Inflammatory macrophage (primary cell): ENCODE results near the gene EVI2A.
"Not testable (repeated sequence)": the region's sequence is repeated elsewhere in the genome, so short reads cannot be mapped to it uniquely, and the experiment has no call there.

ENCODE experiments used
- DNase-seq, 2 donors: peaks; one replicate each; pipeline ENCODE4 v3.0.0-alpha.2; 2020 to 2022

EVI2A gene

GRCh38 chr17:31311526-31311925, 9.9 kb downstream of the EVI2A start:
- DNase-seq = peak in 1 of 2 donors; percentile 36

DNA sequence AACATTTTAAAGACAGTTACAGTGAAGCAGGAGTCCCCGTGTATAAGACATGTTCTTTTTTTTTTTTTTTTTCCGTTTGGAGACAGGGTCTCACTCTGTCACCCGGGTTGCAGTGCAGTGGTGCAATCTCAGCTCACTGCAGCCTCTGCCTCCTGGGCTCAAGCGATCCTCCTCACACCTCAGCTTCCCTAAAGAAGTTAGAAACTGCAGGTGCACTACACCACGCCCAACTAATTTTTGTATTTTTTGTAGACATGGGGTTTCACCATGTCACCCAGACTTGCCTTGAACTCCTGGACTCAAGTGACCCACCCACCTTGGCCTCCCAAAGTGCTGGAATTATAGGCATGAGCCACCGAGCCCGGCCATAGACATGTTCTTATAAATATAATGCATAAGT, 10.5 kb downstream of the EVI2A start:
- peak; percentile 33 to 37 for DNase-seq

DNA sequence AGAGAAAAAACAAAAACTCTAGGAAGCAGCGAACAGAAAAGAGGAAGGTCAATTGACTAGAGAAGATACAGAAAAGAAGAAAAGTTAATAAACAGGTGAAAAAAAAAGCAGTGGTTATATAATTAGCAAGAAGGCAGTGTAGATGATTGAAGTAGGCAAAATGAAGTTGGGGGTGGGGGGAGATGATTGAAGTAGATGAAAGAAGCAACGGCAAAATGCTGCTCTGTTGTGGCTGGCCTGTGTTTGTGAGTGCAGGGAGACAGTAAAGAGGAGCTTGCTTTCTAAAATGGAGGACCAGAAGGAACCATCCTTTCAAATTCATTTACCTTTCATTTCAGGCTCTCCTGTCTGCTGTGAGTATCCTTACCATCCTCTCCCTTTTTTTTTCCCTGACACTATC, 11.2 kb downstream of the EVI2A start:
- peak; percentile 34 to 49 for DNase-seq

DNA sequence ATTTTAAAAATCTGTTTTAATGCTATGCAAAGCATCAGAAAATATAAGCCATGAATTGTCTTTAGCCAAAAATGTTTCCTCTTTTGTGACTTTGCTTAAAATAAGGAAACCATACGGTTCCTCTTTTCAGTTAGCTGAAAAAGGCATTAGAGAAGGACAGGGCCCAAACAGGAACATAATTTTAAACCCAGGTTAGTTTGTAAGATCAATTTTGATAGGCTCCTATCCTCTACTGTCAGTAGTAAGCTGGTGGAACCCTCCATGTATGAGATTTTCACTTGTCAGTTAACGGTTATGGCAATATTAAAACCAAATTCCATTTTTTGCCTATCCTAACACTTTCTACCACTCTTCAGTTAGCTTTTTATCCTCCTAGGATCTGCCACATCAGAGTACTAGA, 11.9 kb downstream of the EVI2A start:
- peak; percentile 75 to 96 for DNase-seq

DNA sequence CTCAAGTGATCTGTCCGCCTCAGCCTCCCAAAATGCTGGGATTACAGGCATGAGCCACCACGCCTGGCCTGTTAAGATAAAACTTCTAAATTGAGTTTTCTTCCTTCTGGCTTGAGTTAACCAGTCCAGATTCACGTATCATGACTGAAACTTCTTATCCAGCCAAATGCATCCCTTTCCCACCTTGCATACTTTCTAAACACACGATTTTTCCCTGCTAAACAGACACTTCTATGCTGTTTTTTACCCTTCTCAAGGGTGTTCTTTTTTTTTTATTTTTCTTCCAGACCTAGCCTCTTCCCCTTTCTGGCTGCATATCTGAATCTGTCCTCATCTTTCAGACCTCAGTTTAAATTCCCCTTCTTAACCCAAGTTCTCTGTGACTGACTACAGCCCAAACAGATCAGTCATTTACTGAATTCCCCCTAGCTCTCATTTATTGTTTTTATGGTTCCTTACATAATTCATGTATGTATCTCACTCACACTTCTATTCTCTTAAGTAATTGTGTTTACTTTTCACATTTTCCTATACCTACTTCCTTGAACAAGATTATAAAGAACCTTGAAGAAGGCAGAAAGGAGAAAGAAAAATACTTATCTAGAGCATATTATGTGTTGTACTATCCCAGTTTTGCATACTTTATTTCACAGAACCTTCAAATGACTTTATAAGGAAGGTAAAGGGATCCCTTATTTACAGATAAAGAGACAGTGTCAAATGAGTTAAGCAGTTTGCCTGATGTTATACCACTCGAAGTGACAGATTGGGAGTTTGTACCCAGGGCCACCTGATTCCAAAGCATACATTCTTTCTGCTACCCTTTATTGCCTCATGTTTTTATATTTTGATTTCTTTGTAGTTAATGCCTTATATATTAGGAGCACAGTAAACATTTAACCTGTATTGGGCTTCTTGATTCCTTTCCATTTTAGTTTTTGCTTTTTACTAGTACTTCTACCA, 12.8 kb downstream of the EVI2A start:
- DNase-seq = peak; percentile 65 to 81

GRCh38 chr17:31307640-31308039, 13.8 kb downstream of the EVI2A start:
- DNase-seq = no peak

- DNase-seq = no peak
Measured at GRCh38 chr17:31299624-31300023, 21.8 kb downstream of the EVI2A start.

DNA sequence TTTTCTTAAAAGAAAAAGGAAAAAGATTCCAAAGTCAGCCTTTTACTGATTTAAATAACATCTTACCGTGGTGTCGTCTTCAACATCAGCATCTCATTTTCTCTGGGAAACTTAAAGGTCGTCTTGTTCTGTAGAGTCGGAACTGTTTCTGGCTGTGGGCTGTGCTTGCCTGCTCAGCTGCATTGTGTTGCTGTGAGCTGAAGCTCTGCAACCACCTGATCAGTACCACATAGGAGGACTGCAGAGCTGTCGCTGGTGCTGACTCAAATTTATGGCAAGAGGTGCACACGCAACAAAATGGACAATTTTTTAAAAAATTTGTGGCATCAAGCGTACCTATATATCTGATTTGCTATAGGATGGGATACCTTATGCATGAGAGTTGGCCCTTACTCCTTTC, 24.3 kb downstream of the EVI2A start, which contains the start of gene OMG:
Gene OMG (minus strand): TSS at position 150 of the 400 bp plus-strand sequence. CDS start 908 bp downstream, outside the sequence.
- DNase-seq = no peak

- DNase-seq = no peak
Measured at GRCh38 chr17:31296142-31296541, 25.3 kb downstream of the EVI2A start.

DNA sequence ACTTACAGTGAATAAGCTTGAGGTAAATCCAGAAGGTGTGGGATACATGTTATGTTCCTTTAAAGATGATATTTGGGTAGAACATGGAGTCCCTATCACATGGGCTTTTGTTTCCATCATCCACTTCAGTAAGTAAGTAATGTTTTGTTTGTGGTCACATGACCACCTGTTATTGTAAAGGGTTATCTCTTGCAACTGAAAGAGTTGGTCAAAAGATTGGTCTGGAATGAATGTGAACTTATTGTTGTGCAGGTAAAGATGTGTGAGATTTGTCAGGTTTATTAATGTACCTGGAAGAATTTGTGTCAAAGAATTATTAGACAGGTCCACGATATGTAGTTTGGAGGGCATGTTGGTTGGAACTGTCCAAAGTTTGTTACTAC, 25.9 kb downstream of the EVI2A start:
- no peak for DNase-seq

- DNase-seq = no peak
Measured at GRCh38 chr17:31294820-31295488, 26.5 kb downstream of the EVI2A start.

DNA sequence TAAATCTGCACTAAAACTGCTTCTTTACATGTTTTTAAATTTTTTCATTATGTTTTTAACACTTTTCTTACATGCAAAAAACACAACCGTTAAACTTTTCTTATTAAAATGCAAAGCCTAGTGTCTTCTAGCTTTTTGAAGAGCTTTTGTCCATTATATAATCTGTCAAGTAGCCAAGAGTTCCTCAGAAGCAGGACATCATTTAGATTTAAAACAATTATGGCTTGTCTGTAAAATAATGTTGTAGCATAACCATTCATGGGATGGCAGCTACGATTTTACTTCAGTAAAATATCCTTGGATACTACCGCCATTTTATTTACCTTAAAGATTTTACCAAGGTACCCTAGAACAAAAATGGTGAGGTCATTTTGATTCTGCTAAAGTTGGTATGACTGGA, 27.2 kb downstream of the EVI2A start:
- DNase-seq = no peak

DNA sequence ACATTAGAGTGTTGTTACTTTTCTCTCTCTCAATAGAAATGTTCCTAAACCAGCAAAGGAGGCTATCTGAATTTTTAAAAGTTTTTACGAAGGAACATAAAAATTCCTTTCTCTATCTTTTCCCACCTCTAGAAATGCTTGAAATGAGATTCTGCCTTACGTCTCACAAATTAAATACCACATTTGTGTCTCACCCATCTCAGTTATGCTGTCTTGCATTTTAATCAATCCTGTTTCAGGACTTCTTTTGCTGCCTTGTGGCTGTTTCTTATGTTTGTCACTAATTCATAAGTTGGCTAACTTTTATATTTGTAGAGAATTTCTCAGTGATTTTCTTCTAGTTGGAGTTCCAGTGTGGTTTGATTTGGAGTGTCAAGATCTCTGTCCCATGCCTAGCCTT, 27.8 kb downstream of the EVI2A start:
- DNase-seq = no peak

DNA sequence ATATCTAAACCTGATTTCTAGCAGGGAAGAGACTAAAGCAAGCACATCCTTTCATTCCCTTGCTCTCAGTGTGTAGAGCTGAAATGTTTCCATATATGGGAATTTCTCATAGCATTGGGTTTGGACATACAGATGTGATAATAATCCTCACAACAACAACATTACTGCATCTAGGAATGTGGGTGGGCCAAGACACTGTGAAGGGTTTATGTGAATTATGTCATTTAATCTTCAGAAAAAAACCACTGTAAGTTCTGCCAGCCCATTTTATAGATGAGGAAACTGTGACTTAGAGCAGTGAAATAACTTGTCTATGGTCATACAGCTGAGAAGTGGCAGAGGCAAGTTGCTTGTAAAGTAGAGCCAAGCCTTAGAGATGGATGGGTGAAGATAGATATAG, 29.6 kb downstream of the EVI2A start:
- no peak for DNase-seq

- DNase-seq = no peak
Measured at GRCh38 chr17:31289790-31290189, 31.6 kb downstream of the EVI2A start.

GRCh38 chr17:31287932-31288331, 33.5 kb downstream of the EVI2A start:
- DNase-seq = not testable (repeated sequence)

- no peak for DNase-seq
Measured at GRCh38 chr17:31286587-31286986, 34.8 kb downstream of the EVI2A start.

DNA sequence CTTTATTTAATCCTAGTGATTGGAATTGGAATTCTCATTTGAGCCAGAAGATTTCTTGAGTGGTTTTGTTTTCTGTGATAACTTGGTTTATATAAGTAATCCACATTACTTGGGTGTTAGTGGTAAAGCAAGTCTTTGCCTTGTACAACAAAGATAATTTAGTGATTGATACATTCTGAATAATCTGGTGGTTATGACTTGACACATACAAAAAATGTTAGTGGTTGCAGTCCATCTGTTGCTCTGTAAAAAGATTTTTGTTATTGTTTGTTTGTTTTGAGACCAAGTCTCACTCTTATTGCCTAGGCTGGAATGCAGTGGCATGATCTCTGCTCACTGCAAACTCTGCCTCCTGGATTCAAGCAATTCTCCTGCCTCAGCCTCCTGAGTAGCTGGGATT, 37.6 kb downstream of the EVI2A start:
- DNase-seq = no peak

GRCh38 chr17:31281061-31281460, 40.4 kb downstream of the EVI2A start:
- no peak for DNase-seq

DNA sequence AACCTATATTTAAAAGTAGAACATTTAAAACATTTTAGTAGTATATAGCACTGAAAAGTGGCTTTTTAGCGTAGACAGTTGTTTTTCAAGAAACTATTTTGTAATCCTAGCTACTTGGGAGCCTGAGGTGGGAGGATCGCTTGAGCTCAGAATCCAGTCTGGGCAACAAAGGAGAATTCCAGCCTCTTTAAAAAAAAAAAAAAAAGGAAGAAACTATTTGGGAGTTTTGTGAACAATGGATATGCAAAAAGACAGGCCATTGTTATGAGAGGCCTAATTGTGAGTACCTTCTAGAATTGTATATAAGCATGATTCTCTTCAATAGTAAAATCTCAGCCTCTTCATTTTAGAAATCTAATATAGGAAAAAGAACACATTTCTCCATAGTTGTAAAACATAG, 42.0 kb downstream of the EVI2A start:
- DNase-seq = no peak

- peak; percentile 22 to 31 for DNase-seq
Measured at GRCh38 chr17:31275116-31275515, 46.3 kb downstream of the EVI2A start.

GRCh38 chr17:31274252-31274651, 47.2 kb downstream of the EVI2A start:
- peak; percentile 70 to 86 for DNase-seq

DNA sequence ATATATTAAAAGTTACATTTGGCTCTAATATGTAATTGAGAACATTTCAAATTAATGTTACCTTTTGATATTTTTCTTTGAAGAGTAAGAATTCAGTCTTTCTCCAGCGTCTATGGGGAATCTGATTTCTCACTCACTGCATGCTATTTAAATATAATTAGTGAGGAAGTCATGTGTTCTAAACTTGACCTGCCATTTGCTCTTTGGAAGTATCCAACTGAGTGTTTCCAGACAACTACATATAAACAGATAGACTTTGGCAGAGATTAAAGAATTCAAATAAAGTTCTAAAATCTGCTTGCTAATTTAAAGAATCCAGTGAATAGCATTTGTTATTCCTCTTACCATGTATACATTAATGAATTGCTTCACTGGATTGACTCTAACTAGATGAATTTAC, 47.9 kb downstream of the EVI2A start:
- no peak for DNase-seq

- DNase-seq = no peak
Measured at GRCh38 chr17:31272803-31273202, 48.6 kb downstream of the EVI2A start.
